ENCODE measurements around the gene BABAM2.

Gene BABAM2

GRCh38 chr2:28336264-28336980, 445.9 kb downstream of the BABAM2 start:
- H3K4me3 ChIP-seq (ENCODE audit: insufficient read depth, low read length, poor library complexity, severe bottlenecking) = no peak overlapping the region
- H3K4me2 ChIP-seq (ENCODE audit: low read depth, low read length, poor library complexity, severe bottlenecking) = no peak overlapping the region
- no peaks in the 10 kb centered on the region for H4K20me1 ChIP-seq (ENCODE audit: low read depth, low read length)
- no peaks in the 10 kb centered on the region for H3K9me2 ChIP-seq (replicated peaks; ENCODE audit: insufficient read depth, low read length)
- no peaks in the 10 kb centered on the region for H3K36me3 ChIP-seq (ENCODE audit: low read length)
- H3K27me3 ChIP-seq (ENCODE audit: low read length) = no peaks in the 10 kb centered on the region
- no peak overlapping the region for H3K27ac ChIP-seq (ENCODE audit: low read depth, low read length)
- H2AFZ ChIP-seq (ENCODE audit: low read depth, low read length, severe bottlenecking) = no peak overlapping the region
- no peaks in the 10 kb centered on the region for H3F3A ChIP-seq (ENCODE audit: insufficient read depth)
- no peak overlapping the region for H3K9ac ChIP-seq (ENCODE audit: low read length)
- no peaks in the 10 kb centered on the region for H3K9me3 ChIP-seq (ENCODE audit: insufficient read depth, low read length)
- no peaks in the 10 kb centered on the region for H3K79me2 ChIP-seq (ENCODE audit: insufficient read depth, low read length)
- TF ChIP-seq, protein P1, sequence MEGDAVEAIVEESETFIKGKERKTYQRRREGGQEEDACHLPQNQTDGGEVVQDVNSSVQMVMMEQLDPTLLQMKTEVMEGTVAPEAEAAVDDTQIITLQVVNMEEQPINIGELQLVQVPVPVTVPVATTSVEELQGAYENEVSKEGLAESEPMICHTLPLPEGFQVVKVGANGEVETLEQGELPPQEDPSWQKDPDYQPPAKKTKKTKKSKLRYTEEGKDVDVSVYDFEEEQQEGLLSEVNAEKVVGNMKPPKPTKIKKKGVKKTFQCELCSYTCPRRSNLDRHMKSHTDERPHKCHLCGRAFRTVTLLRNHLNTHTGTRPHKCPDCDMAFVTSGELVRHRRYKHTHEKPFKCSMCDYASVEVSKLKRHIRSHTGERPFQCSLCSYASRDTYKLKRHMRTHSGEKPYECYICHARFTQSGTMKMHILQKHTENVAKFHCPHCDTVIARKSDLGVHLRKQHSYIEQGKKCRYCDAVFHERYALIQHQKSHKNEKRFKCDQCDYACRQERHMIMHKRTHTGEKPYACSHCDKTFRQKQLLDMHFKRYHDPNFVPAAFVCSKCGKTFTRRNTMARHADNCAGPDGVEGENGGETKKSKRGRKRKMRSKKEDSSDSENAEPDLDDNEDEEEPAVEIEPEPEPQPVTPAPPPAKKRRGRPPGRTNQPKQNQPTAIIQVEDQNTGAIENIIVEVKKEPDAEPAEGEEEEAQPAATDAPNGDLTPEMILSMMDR (IDR thresholded peaks at IDR 0.05; ENCODE audit: insufficient read depth, low read length, poor library complexity, severe bottlenecking) = no peak
- no peak for TF ChIP-seq EZH2phosphoT487 (conservative IDR thresholded peaks at IDR 0.05; ENCODE audit: low read length)

DNA sequence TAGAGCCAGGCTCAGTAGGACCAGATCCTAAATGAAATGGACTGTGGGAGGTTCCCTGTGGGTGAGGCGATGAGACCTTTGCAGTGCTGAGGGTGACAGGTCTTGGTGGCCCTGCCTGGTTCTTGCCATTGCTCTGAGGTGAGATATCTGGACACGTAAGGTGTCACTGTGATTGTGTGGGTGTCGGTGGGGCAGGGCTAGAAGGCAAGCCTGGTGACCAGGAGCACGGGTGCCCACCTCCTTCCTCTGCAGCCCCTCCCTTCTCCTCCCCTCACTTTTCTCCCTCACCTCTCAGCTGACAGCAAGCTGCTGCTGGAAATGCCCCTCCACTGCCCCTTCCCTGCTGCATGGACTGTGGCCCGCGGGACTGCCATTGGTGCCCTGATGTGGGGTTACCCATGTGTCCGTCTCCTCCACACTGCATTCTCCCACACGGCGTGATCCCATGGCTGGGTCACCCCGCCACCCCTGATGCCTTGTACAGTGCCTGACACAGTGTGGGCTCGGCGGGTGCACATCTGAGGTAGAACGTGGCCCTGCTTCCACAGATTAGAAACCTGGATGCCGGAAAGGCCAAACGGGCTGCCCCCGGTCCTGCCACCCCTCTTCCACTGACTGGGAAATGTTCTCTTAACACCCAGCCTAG, 446.6 kb downstream of the BABAM2 start:
- H3K27me3 ChIP-seq (ENCODE audit: low read length) = no peaks in the 10 kb centered on the region
- no peak overlapping the region for H2AFZ ChIP-seq (ENCODE audit: low read depth, low read length, severe bottlenecking)
- no peak for TF ChIP-seq EZH2phosphoT487 (conservative IDR thresholded peaks at IDR 0.05; ENCODE audit: low read length)
- TF ChIP-seq, protein P1 (IDR thresholded peaks at IDR 0.05; ENCODE audit: insufficient read depth, low read length, poor library complexity, severe bottlenecking) = no peak
- H3K36me3 ChIP-seq (ENCODE audit: low read length) = no peaks in the 10 kb centered on the region
- no peak overlapping the region for H3K27ac ChIP-seq (ENCODE audit: low read depth, low read length)
- no peak overlapping the region for H3K4me3 ChIP-seq (ENCODE audit: insufficient read depth, low read length, poor library complexity, severe bottlenecking)
- H3K9me2 ChIP-seq (replicated peaks; ENCODE audit: insufficient read depth, low read length) = no peaks in the 10 kb centered on the region
- H3K9me3 ChIP-seq (ENCODE audit: insufficient read depth, low read length) = no peaks in the 10 kb centered on the region
- no peaks in the 10 kb centered on the region for H3F3A ChIP-seq (ENCODE audit: insufficient read depth)
- no peaks in the 10 kb centered on the region for H4K20me1 ChIP-seq (ENCODE audit: low read depth, low read length)
- H3K79me2 ChIP-seq (ENCODE audit: insufficient read depth, low read length) = no peaks in the 10 kb centered on the region
- no peak overlapping the region for H3K9ac ChIP-seq (ENCODE audit: low read length)
- no peak overlapping the region for H3K4me2 ChIP-seq (ENCODE audit: low read depth, low read length, poor library complexity, severe bottlenecking)

DNA sequence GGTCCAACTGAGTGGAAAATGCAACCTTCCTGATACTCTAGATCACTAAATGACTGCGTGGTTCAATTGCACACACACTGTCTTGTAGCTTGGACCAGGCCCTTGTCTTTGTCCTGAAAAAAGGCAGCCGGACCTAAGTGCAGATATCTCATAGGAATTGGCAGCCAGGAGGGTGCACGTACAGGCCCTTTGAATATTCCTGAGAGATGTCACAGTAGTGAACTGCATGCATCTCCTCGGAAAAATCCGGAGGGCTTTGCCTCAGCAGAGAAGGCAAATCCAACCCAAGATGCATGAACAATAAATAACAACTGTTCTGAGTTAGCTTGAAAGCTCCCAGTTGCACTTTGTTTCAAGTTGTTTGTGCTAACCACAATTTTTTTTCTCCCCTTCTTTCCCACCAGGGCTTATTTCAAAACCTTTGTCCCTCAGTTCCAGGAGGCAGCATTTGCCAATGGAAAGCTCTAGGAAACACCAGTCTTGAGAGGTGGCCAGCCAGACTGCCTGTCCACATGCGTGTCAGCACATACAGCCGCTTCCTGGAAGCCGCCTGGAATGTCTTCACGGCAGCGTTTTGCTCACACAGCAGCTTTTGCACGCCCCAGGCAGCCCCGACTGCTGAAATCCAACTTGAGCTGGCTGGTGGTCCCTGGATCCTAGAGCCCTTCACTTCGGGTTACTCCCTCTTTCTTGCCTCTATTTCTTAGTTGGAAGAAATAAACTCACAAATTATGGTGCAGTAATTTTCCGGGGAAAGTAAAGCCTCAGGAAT, 447.7 kb downstream of the BABAM2 start:
- Histone ChIP-seq H3K27me3 (ENCODE audit: low read length) (no peaks in the 10 kb centered on the region), H4K20me1 (ENCODE audit: low read depth, low read length) (no peaks in the 10 kb centered on the region), H3K4me2 (ENCODE audit: low read depth, low read length, poor library complexity, severe bottlenecking) (no peak overlapping the region), H3K9ac (ENCODE audit: low read length) (no peak overlapping the region), H3K79me2 (ENCODE audit: insufficient read depth, low read length) (no peaks in the 10 kb centered on the region), H3F3A (ENCODE audit: insufficient read depth) (no peaks in the 10 kb centered on the region), H3K9me2 (replicated peaks; ENCODE audit: insufficient read depth, low read length) (no peaks in the 10 kb centered on the region), H3K27ac (ENCODE audit: low read depth, low read length) (no peak overlapping the region), H3K4me3 (ENCODE audit: insufficient read depth, low read length, poor library complexity, severe bottlenecking) (no peak overlapping the region), H2AFZ (ENCODE audit: low read depth, low read length, severe bottlenecking) (no peak overlapping the region), H3K36me3 (ENCODE audit: low read length) (no peaks in the 10 kb centered on the region), H3K9me3 (ENCODE audit: insufficient read depth, low read length) (no peaks in the 10 kb centered on the region)
- TF ChIP-seq, protein P1 (IDR thresholded peaks at IDR 0.05; ENCODE audit: insufficient read depth, low read length, poor library complexity, severe bottlenecking) = no peak
- no peak for TF ChIP-seq EZH2phosphoT487 (conservative IDR thresholded peaks at IDR 0.05; ENCODE audit: low read length)

All from SU-DHL-6 (cell line).